SK-N-SH (cell line): Measurements from ENCODE around the gene SLC25A21. TPM values are rescaled to one million over a fixed set of nuclear protein-coding genes. Genes with fewer than 3 reads are reported as not detected.

Experiments
- CTCF ChIA-PET: fragments of 300-600, 350-600 bp; formaldehyde crosslinking; extraction: SDS; loops from one replicate; lab custom pipeline; 2021; lab: Yijun Ruan, JAX
- POLR2A ChIA-PET: fragments of 350-600 bp; sonication (Branson Sonifier 250); formaldehyde crosslinking; extraction: SDS; loops from one replicate; lab custom pipeline; 2020; ENCODE audit warnings: antibody characterized with exemption, inconsistent platforms; lab: Yijun Ruan, JAX
- DNase-seq: peaks from one replicate; pipeline ENCODE4 v3.0.0; 2012
- H2AFZ ChIP-seq: fragments of 200-600 bp; sonication (generic); 2 replicates; pipeline ENCODE4 v1.8.1; 2016; ENCODE audit warnings: antibody characterized with exemption, mild to moderate bottlenecking, low read depth
- H3F3A ChIP-seq: fragments of 200-600 bp; sonication (generic); replicated peaks from 2 replicates; pipeline ENCODE3; 2016; ENCODE audit warnings: antibody characterized with exemption, mild to moderate bottlenecking; ENCODE audit not compliant: insufficient read depth
- H3K27ac ChIP-seq, 2 experiments: fragments of 200-500 bp in 1 of 2; fragments of 200-600 bp in 1 of 2; sonication (Bioruptor generic) in 1 of 2; sonication (generic), shearing (Covaris generic) in 1 of 2; 2 replicates each; pipeline versions ENCODE4 v1.5.1 to v1.6.1; 2014 to 2016; ENCODE audit warnings: low read depth in 2 of 2, inconsistent platforms in 1 of 2, low read length in 1 of 2, mild to moderate bottlenecking in 1 of 2, mixed read lengths in 1 of 2
- H3K27me3 ChIP-seq: fragments of 200-600 bp; sonication (generic), shearing (Covaris generic); 2 replicates; pipeline ENCODE4 v1.6.1; 2016; ENCODE audit warnings: mixed run types; ENCODE audit not compliant: insufficient read depth
- H3K36me3 ChIP-seq, 2 experiments: fragments of 200-500 bp in 1 of 2; fragments of 200-600 bp in 1 of 2; sonication (Bioruptor generic) in 1 of 2; sonication (generic) in 1 of 2; replicated peaks in 1 of 2; 2 replicates each; pipeline versions ENCODE3 to v1.5.1; 2014 to 2016; ENCODE audit warnings: low read length in 1 of 2, mild to moderate bottlenecking in 1 of 2; ENCODE audit not compliant: insufficient read depth in 2 of 2, control insufficient read depth in 1 of 2
- H3K4me1 ChIP-seq, 2 experiments: fragments of 200-500 bp in 1 of 2; fragments of 200-600 bp in 1 of 2; sonication (Bioruptor generic) in 1 of 2; sonication (generic), shearing (Covaris generic) in 1 of 2; 2 replicates each; pipeline versions ENCODE4 v1.5.1 to v1.6.1; 2014 to 2016; ENCODE audit warnings: low read depth in 1 of 2, low read length in 1 of 2, mixed run types in 1 of 2; ENCODE audit not compliant: insufficient read depth in 2 of 2, control insufficient read depth in 1 of 2
- H3K4me2 ChIP-seq: fragments of 200-600 bp; sonication (generic), shearing (Covaris generic); 2 replicates; pipeline ENCODE4 v1.6.1; 2017; ENCODE audit warnings: mixed run types
- H3K4me3 ChIP-seq, 2 experiments: fragments of 200-500 bp in 1 of 2; fragments of 200-600 bp in 1 of 2; sonication (Bioruptor generic) in 1 of 2; sonication (generic), shearing (Covaris generic) in 1 of 2; 2 replicates each; pipeline versions ENCODE4 v1.5.1 to v1.8.1; 2014 to 2016; ENCODE audit warnings: low read depth in 2 of 2, inconsistent platforms in 1 of 2, low read length in 1 of 2, mild to moderate bottlenecking in 1 of 2, mixed read lengths in 1 of 2, moderate library complexity in 1 of 2
- H3K79me2 ChIP-seq: fragments of 200-600 bp; sonication (generic); 2 replicates; pipeline ENCODE4 v1.8.1; 2017; ENCODE audit warnings: mild to moderate bottlenecking; ENCODE audit not compliant: insufficient read depth
- H3K9ac ChIP-seq: fragments of 200-600 bp; sonication (generic); 2 replicates; pipeline ENCODE4 v1.6.1; 2017; ENCODE audit warnings: mixed run types
- H3K9me2 ChIP-seq: fragments of 200-600 bp; sonication (generic); 2 replicates; pipeline ENCODE4 v1.6.1; 2017; ENCODE audit warnings: mixed run types
- H3K9me3 ChIP-seq: fragments of 200-600 bp; sonication (generic); 2 replicates; pipeline ENCODE4 v1.6.1; 2017; ENCODE audit warnings: mixed run types, mild to moderate bottlenecking, moderate library complexity
- H4K20me1 ChIP-seq: fragments of 200-600 bp; sonication (generic); 2 replicates; pipeline ENCODE4 v1.6.1; 2017; ENCODE audit warnings: mild to moderate bottlenecking, mixed run types; ENCODE audit not compliant: insufficient read depth
- CHD2 ChIP-seq: fragments of 150-350 bp; IDR thresholded peaks from 2 replicates; pipeline ENCODE4 v1.6.1; 2018; ENCODE audit warnings: low read length; ENCODE audit not compliant: partially characterized antibody
- CTCF ChIP-seq: fragments of 200-600 bp; sonication (generic); IDR thresholded peaks from 2 replicates; pipeline ENCODE4 v1.6.1; 2017; ENCODE audit warnings: antibody characterized with exemption, mild to moderate bottlenecking, moderate library complexity
- EP300 ChIP-seq, 2 experiments: IDR thresholded peaks; 2 replicates each; pipeline versions ENCODE4 v1.4.0 to v1.6.1; 2012; ENCODE audit warnings: borderline replicate concordance in 1 of 2, low read depth in 1 of 2, low read length in 1 of 2
- FOSL2 ChIP-seq: IDR thresholded peaks from 2 replicates; pipeline ENCODE4 v1.4.0; 2012; ENCODE audit warnings: low read depth, mild to moderate bottlenecking, moderate library complexity, borderline replicate concordance
- FOXJ3 ChIP-seq: sonication (generic); formaldehyde crosslinking; IDR thresholded peaks from 2 replicates; pipeline ENCODE4 v1.5.1; 2020; ENCODE audit warnings: mild to moderate bottlenecking, missing genetic modification reagents
- GABPA ChIP-seq: IDR thresholded peaks from 2 replicates; pipeline ENCODE4 v1.4.0; 2012; ENCODE audit warnings: low read depth, mild to moderate bottlenecking
- GATA2 ChIP-seq: sonication (generic); formaldehyde crosslinking; IDR thresholded peaks from 2 replicates; pipeline ENCODE4 v1.5.0; 2020; ENCODE audit warnings: mild to moderate bottlenecking, missing genetic modification reagents
- JUND ChIP-seq: IDR thresholded peaks from 2 replicates; pipeline ENCODE4 v1.4.0; 2012
- MAX ChIP-seq: IDR thresholded peaks from 2 replicates; pipeline ENCODE4 v1.4.0; 2012; ENCODE audit warnings: low read depth
- MEF2A ChIP-seq: IDR thresholded peaks from 2 replicates; pipeline ENCODE4 v1.4.0; 2012; ENCODE audit warnings: low read depth, borderline replicate concordance
- NRF1 ChIP-seq: IDR thresholded peaks from 2 replicates; pipeline ENCODE4 v1.6.1; 2012; ENCODE audit warnings: low read depth, mild to moderate bottlenecking, low read length
- PBX3 ChIP-seq: IDR thresholded peaks from 2 replicates; pipeline ENCODE4; 2012
- RAD21 ChIP-seq: IDR thresholded peaks from 2 replicates; pipeline ENCODE4 v1.6.1; 2012; ENCODE audit warnings: mild to moderate bottlenecking, low read length
- REST ChIP-seq: IDR thresholded peaks from 2 replicates; pipeline ENCODE4 v1.6.1; 2012; ENCODE audit warnings: mild to moderate bottlenecking, low read depth, low read length, moderate library complexity
- RFX5 ChIP-seq: IDR thresholded peaks from 2 replicates; pipeline ENCODE4 v1.6.1; 2012; ENCODE audit warnings: mild to moderate bottlenecking, improper control_type of control experiment, low read length
- RXRA ChIP-seq: IDR thresholded peaks from 2 replicates; pipeline ENCODE4 v1.4.0; 2012; ENCODE audit warnings: low read depth, mild to moderate bottlenecking, borderline replicate concordance
- SMC3 ChIP-seq: IDR thresholded peaks from 2 replicates; pipeline ENCODE4 v1.6.1; 2012; ENCODE audit warnings: low read depth, low read length, improper control_type of control experiment
- TCF12 ChIP-seq: IDR thresholded peaks from 2 replicates; pipeline ENCODE4 v1.4.0; 2012
- TEAD4 ChIP-seq: IDR thresholded peaks from 2 replicates; pipeline ENCODE4 v1.4.0; 2012; ENCODE audit warnings: mild to moderate bottlenecking, borderline replicate concordance; ENCODE audit not compliant: insufficient read depth
- USF1 ChIP-seq: IDR thresholded peaks from 2 replicates; pipeline ENCODE4 v1.4.0; 2012; ENCODE audit warnings: low read depth, borderline replicate concordance
- USF2 ChIP-seq: fragments of 150-350 bp; IDR thresholded peaks from 2 replicates; pipeline ENCODE4 v1.6.1; 2017; ENCODE audit warnings: antibody characterized with exemption, low read length, low read depth, borderline replicate concordance
- YY1 ChIP-seq: IDR thresholded peaks from 2 replicates; pipeline ENCODE4 v1.4.0; 2012; ENCODE audit warnings: low read depth, mild to moderate bottlenecking
- WGBS: methylation state at CpG from one replicate; pipeline ENCODE4 v1.1.6; 2017; ENCODE audit warnings: low lambda C conversion rate; 5-methylcytosine and 5-hydroxymethylcytosine counted together
- polyA plus RNA-seq, 3 experiments: library from polyadenylated mRNA; depleted of rRNA; stranded (reverse); fragments of >200 nt; gene quantifications; 2 replicates each; pipeline ENCODE4 v1.2.3, GENCODE V29; 2012

Gene SLC25A21
- polyA plus RNA-seq, 1 of the 3 experiments (the other 2 are of a cell fraction), result not detected

- no peak for DNase-seq
- 14% methylated on average over 5 of the region's 5 CpGs for WGBS
- no peak overlapping the region for H3K27ac ChIP-seq
- H2AFZ ChIP-seq, result no peak overlapping the region
- H3K36me3 ChIP-seq, result no peaks in the 10 kb centered on the region
- H3K4me2 ChIP-seq, result no peak overlapping the region
- TF ChIP-seq RFX5 (no peak), TEAD4 (no peak)
- no peaks in the 10 kb centered on the region for H4K20me1 ChIP-seq
- no peak overlapping the region for H3K9ac ChIP-seq
- ChIA-PET CTCF (no interaction called here), POLR2A (no interaction called here)
- no peaks in the 10 kb centered on the region for H3K9me3 ChIP-seq
- H3K4me1 ChIP-seq, result no peaks in the 10 kb centered on the region; a peak in 1 of 4 replicates
- H3K4me3 ChIP-seq, result no peak overlapping the region
- H3K79me2 ChIP-seq, result no peaks in the 10 kb centered on the region
- no peaks in the 10 kb centered on the region for H3K27me3 ChIP-seq
- H3F3A ChIP-seq, result no peaks in the 10 kb centered on the region
- H3K9me2 ChIP-seq, result no peaks in the 10 kb centered on the region
These were observed 88.8 kb downstream of the SLC25A21 start for GRCh38 chr14:37083599-37083998.

- Histone ChIP-seq H3K79me2 (no peaks in the 10 kb centered on the region), H4K20me1 (no peaks in the 10 kb centered on the region), H2AFZ (no peak overlapping the region), H3K9me3 (no peaks in the 10 kb centered on the region)
- no peak for TF ChIP-seq RAD21
- no peak for TF ChIP-seq FOXJ3 (CRISPR knock-in tag)
- TF ChIP-seq GABPA, result no peak
- no peak for TF ChIP-seq USF1
- TF ChIP-seq SMC3, result no peak
- no peak for TF ChIP-seq FOSL2
- TF ChIP-seq CTCF, result no peak
- no peak for TF ChIP-seq TCF12
- no peak for TF ChIP-seq GATA2
- no peak for TF ChIP-seq RXRA
- no peak for TF ChIP-seq MEF2A
- TF ChIP-seq CHD2, result no peak
- TF ChIP-seq NRF1, result no peak
- no peak for TF ChIP-seq YY1
- no peak for TF ChIP-seq REST
- TF ChIP-seq PBX3, result no peak
- no peak for TF ChIP-seq USF2
- TF ChIP-seq MAX, result no peak
- no peak for TF ChIP-seq JUND
- TF ChIP-seq EP300 (IDR thresholded peaks at IDR 0.05; ENCODE audit: borderline replicate concordance in 1 of 2, low read depth in 1 of 2, low read length in 1 of 2), result no peak
- TF ChIP-seq, all 33 proteins: peak for 0
- Histone ChIP-seq H3K36me3 (no peaks in the 10 kb centered on the region), H3K9me2 (no peaks in the 10 kb centered on the region), H3K4me2 (no peak overlapping the region), H3K27me3 (no peaks in the 10 kb centered on the region), H3K4me3 (no peak overlapping the region), H3K4me1 (no peaks in the 10 kb centered on the region; a peak in 1 of 4 replicates), H3K9ac (no peak overlapping the region), H3F3A (no peaks in the 10 kb centered on the region), H3K27ac (no peak overlapping the region)
- DNase-seq, result no peak
- CTCF ChIA-PET, result no interaction called here
- 0% methylated on average over 1 of the region's 1 CpG for WGBS
- POLR2A ChIA-PET, result no interaction called here
These were observed 90.0 kb downstream of the SLC25A21 start for GRCh38 chr14:37082449-37082848.
